Panc1 (cell line): ENCODE measurements around the gene CRADD.
"Not testable (repeated sequence)": the region's sequence is repeated elsewhere in the genome, so short reads cannot be mapped to it uniquely, and the experiment has no call there.

ENCODE experiments used
- POLR2AphosphoS5 ChIP-seq: IDR thresholded peaks from 2 replicates; pipeline ENCODE4 v1.6.1; 2012; ENCODE audit warnings: mild to moderate bottlenecking, low read depth, low read length, moderate library complexity
- TF ChIP-seq, protein P1 (sequence below): fragments of 450-650 bp; IDR thresholded peaks from 2 replicates; pipeline ENCODE4 v1.5.1; 2017; ENCODE audit warnings: mild to moderate bottlenecking

DNA sequence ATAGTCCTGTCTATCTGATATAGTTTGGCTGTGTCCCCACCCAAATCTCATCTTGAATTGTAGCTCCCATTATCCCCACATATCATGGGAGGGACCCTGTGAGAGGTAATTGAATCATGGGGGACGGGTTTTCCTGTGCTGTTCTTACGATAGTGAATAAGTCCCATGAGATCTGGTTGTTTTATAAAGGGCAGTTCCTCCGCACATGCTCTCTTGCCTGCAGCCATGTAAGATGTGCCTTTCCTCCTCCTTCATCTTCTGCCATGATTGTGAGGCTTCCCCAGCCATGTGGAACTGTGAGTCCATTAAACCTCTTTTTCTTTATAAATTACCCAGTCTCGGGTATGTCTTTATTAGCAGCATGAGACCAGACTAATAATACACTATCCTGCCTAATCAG lies 251.9 kb downstream of the CRADD start:
- not testable (repeated sequence) for TF ChIP-seq POLR2AphosphoS5
- TF ChIP-seq, protein P1, sequence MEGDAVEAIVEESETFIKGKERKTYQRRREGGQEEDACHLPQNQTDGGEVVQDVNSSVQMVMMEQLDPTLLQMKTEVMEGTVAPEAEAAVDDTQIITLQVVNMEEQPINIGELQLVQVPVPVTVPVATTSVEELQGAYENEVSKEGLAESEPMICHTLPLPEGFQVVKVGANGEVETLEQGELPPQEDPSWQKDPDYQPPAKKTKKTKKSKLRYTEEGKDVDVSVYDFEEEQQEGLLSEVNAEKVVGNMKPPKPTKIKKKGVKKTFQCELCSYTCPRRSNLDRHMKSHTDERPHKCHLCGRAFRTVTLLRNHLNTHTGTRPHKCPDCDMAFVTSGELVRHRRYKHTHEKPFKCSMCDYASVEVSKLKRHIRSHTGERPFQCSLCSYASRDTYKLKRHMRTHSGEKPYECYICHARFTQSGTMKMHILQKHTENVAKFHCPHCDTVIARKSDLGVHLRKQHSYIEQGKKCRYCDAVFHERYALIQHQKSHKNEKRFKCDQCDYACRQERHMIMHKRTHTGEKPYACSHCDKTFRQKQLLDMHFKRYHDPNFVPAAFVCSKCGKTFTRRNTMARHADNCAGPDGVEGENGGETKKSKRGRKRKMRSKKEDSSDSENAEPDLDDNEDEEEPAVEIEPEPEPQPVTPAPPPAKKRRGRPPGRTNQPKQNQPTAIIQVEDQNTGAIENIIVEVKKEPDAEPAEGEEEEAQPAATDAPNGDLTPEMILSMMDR, result not testable (repeated sequence)
